Measurements from ENCODE around the gene RAX2. TPM values are rescaled to one million over a fixed set of nuclear protein-coding genes. Genes with fewer than 3 reads are reported as not detected.

Gene RAX2
- total and polyA plus RNA-seq, 7 experiments from 2014 or later, result not detected

DNA sequence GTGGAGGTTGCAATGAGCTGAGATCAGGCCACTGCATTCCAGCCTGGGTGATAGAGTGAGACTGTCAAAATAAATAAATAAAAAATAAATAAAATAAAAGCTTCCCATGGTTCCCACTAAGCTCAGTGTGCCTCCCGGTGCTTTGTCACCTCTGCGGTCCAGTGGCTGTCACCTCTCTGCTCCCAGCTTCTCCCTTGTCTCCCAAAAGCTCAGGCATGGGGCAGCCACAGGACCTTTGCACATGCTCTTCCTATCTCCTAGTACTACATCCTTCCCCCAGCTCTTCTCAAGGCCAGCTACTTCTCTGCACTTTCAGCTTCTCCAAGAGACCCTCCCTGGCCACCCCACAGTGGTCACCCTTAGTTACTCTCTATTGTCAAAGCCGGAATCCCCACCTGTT is 21.8 kb upstream of the RAX2 start:
- CTCF ChIA-PET, result no interaction called here
- no peak overlapping the region for H3K4me3 Mint-ChIP-seq
- H3K27ac Mint-ChIP-seq, result peak overlapping the region in 1 of 9 donors; percentile 2

DNA sequence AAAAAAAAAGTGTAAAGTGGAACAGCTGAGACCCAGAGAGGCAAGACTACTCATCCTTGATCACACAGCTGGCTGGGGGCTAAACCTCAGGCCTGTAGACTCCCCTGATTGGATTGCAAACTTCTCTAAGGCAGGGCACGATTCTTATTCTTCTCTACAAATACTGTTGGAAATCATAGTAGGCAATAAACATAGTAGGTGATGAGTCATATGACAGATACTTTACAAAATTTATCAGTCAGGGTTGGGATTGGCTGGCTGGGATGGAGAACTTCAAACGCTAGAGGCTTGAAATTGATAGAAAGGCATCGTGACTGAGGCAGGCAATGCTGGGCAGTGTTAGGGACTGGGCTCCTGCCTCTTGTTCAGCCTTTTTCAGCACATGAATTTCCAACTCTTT is 20.1 kb upstream of the RAX2 start:
- ChIA-PET CTCF (no interaction called here), POLR2A (no interaction called here)
- Mint-ChIP-seq H3K27ac (peak overlapping the region in 1 of 9 donors; percentile 38), H3K4me3 (no peak overlapping the region), H3K9me3 (peaks cover 0 to 12% (median 6%) of the 10 kb centered on the region in 11 donors), H3K36me3 (peaks cover 5 to 8% (median 6%) of the 10 kb centered on the region in 5 donors), H3K4me1 (peaks cover 0 to 15% (median 3%) of the 10 kb centered on the region in 7 donors), H3K27me3 (peaks cover 0 to 9% (median 0%) of the 10 kb centered on the region in 5 donors)
- Histone ChIP-seq H3K27ac (ENCODE audit: low read depth, low read length) (no peak overlapping the region), H3K27me3 (ENCODE audit: control insufficient read depth in 2 of 2, insufficient read depth in 2 of 2, low read length in 2 of 2) (no peaks in the 10 kb centered on the region), H3K36me3 (ENCODE audit: control insufficient read depth in 2 of 3, insufficient read depth in 3 of 3, low read length in 3 of 3) (no peaks in the 10 kb centered on the region), H3K4me1 (ENCODE audit: control insufficient read depth in 2 of 2, insufficient read depth in 2 of 2, low read length in 2 of 2) (peaks cover 0 to 4% of the 10 kb centered on the region in 2 donors), H3K9me3 (ENCODE audit: control insufficient read depth in 2 of 3, low read length in 3 of 3) (peaks cover 0 to 6% (median 0%) of the 10 kb centered on the region in 3 experiments), H3K4me3 (ENCODE audit: low read length) (no peak overlapping the region)
- intact Hi-C loops (cut with micrococcal nuclease), result no loop called here
- ATAC-seq (no peak), DNase-seq (no peak)

More for the DNA sequence above, 21.8 kb upstream of the RAX2 start:
- Mint-ChIP-seq H3K4me1 (peaks cover 6 to 20% (median 7%) of the 10 kb centered on the region in 7 donors), H3K27me3 (peaks cover 0 to 9% (median 0%) of the 10 kb centered on the region in 5 donors), H3K36me3 (peaks cover 5 to 9% (median 6%) of the 10 kb centered on the region in 5 donors), H3K9me3 (peaks cover 0 to 15% (median 7%) of the 10 kb centered on the region in 11 donors)
- no peaks in the 10 kb centered on the region for H3K36me3 ChIP-seq (ENCODE audit: control insufficient read depth in 2 of 3, insufficient read depth in 3 of 3, low read length in 3 of 3)
- intact Hi-C loops (cut with micrococcal nuclease), result no loop called here
- peaks cover 0 to 16% of the 10 kb centered on the region in 2 donors for H3K4me1 ChIP-seq (ENCODE audit: control insufficient read depth in 2 of 2, insufficient read depth in 2 of 2, low read length in 2 of 2)
- POLR2A ChIA-PET, result no interaction called here
- H3K4me3 ChIP-seq (ENCODE audit: low read length), result no peak overlapping the region
- ATAC-seq (no peak), DNase-seq (no peak)
- H3K27ac ChIP-seq (ENCODE audit: low read depth, low read length), result no peak overlapping the region
- no peaks in the 10 kb centered on the region for H3K27me3 ChIP-seq (ENCODE audit: control insufficient read depth in 2 of 2, insufficient read depth in 2 of 2, low read length in 2 of 2)
- H3K9me3 ChIP-seq (ENCODE audit: control insufficient read depth in 2 of 3, low read length in 3 of 3), result peaks cover 0 to 6% (median 0%) of the 10 kb centered on the region in 3 experiments

DNA sequence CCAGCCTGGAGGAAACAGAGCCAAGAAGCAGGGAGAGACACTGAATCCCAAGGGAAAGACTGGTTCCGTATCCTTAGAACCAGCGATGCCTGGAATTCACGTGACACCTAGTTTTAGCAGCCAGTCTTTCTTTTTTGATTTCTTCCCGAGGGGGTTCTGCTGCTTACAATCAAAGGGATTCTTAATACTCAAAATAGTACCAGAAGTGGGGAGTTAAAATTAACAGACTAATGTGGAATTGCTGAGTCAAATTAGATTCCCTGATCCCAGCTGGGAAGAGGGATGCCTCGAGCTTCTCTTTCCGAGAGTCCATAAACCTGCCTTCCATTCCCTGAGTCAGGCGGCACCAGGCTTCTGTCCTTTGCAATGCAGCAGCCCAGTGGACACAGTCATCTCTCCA is 18.9 kb upstream of the RAX2 start:
- H3K27me3 Mint-ChIP-seq, result peaks cover 0 to 16% (median 0%) of the 10 kb centered on the region in 5 donors
- H3K9me3 Mint-ChIP-seq, result peaks cover 0 to 5% (median 0%) of the 10 kb centered on the region in 11 donors
- intact Hi-C loops (cut with micrococcal nuclease), result no loop called here
- H3K4me1 ChIP-seq (ENCODE audit: control insufficient read depth in 2 of 2, insufficient read depth in 2 of 2, low read length in 2 of 2), result peaks cover 0 to 4% of the 10 kb centered on the region in 2 donors
- peaks cover 0 to 15% (median 3%) of the 10 kb centered on the region in 7 donors for H3K4me1 Mint-ChIP-seq
- DNase-seq (no peak), ATAC-seq (no peak)
- peak overlapping the region in 1 of 9 donors; percentile 59 for H3K27ac Mint-ChIP-seq
- H3K27me3 ChIP-seq (ENCODE audit: control insufficient read depth in 2 of 2, insufficient read depth in 2 of 2, low read length in 2 of 2), result no peaks in the 10 kb centered on the region
- CTCF ChIA-PET, result no interaction called here
- no peaks in the 10 kb centered on the region for H3K36me3 ChIP-seq (ENCODE audit: control insufficient read depth in 2 of 3, insufficient read depth in 3 of 3, low read length in 3 of 3)
- H3K27ac ChIP-seq (ENCODE audit: low read depth, low read length), result no peak overlapping the region
- POLR2A ChIA-PET, result no interaction called here
- H3K9me3 ChIP-seq (ENCODE audit: control insufficient read depth in 2 of 3, low read length in 3 of 3), result peaks cover 0 to 3% (median 0%) of the 10 kb centered on the region in 3 experiments
- H3K4me3 ChIP-seq (ENCODE audit: low read length), result no peak overlapping the region
- peaks cover 0 to 5% (median 0%) of the 10 kb centered on the region in 5 donors for H3K36me3 Mint-ChIP-seq
- H3K4me3 Mint-ChIP-seq, result no peak overlapping the region

DNA sequence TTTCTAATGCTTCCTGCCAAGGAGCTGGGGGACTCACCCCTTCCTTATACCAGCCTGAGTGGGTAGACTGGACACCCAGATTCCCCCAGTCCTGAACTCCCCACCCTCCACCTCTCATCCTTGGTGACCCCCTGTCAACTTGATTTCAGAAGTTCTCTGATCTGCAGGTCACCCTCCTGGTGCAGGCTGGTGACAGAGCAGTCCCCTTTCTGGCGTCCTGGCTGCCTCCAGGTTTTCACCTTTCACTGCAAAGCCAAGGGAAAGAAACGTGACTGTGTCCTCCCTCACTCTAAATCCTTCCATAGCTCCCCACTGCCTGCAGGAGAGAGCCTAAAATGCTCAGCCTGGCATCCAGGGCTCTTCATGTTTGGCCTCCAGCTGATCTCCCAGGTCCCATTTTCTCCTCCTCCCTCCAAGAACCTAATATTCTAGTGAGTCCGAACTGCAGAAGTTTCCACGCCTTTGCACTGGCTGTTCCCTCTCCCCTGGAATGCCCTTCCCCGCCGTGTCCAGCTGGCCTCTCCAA is 18.2 kb upstream of the RAX2 start:
- Mint-ChIP-seq H3K4me1 (peaks cover 0 to 15% (median 3%) of the 10 kb centered on the region in 7 donors), H3K36me3 (peaks cover 0 to 5% (median 0%) of the 10 kb centered on the region in 5 donors), H3K27me3 (peaks cover 0 to 19% (median 0%) of the 10 kb centered on the region in 5 donors), H3K9me3 (peaks cover 0 to 5% (median 0%) of the 10 kb centered on the region in 11 donors), H3K4me3 (peak overlapping the region in 1 of 10 donors; percentile 10), H3K27ac (peak overlapping the region in 1 of 9 donors; percentile 59)
- Histone ChIP-seq H3K36me3 (ENCODE audit: control insufficient read depth in 2 of 3, insufficient read depth in 3 of 3, low read length in 3 of 3) (no peaks in the 10 kb centered on the region), H3K4me3 (ENCODE audit: low read length) (no peak overlapping the region), H3K4me1 (ENCODE audit: control insufficient read depth in 2 of 2, insufficient read depth in 2 of 2, low read length in 2 of 2) (peaks cover 0 to 4% of the 10 kb centered on the region in 2 donors), H3K27ac (ENCODE audit: low read depth, low read length) (no peak overlapping the region), H3K27me3 (ENCODE audit: control insufficient read depth in 2 of 2, insufficient read depth in 2 of 2, low read length in 2 of 2) (no peaks in the 10 kb centered on the region), H3K9me3 (ENCODE audit: control insufficient read depth in 2 of 3, low read length in 3 of 3) (peaks cover 0 to 3% (median 0%) of the 10 kb centered on the region in 3 experiments)
- intact Hi-C loops (cut with micrococcal nuclease), result no loop called here
- ATAC-seq (no peak), DNase-seq (no peak)
- CTCF ChIA-PET, result no interaction called here
- POLR2A ChIA-PET, result no interaction called here

- Mint-ChIP-seq H3K4me3 (peak overlapping the region in 3 of 10 donors; percentile 14 to 60 (median 32)), H3K27ac (peak overlapping the region in 3 of 9 donors; percentile 21 to 35 (median 29)), H3K27me3 (peaks cover 0 to 25% (median 0%) of the 10 kb centered on the region in 5 donors), H3K9me3 (peaks cover 0 to 5% (median 0%) of the 10 kb centered on the region in 11 donors), H3K36me3 (peaks cover 0 to 5% (median 0%) of the 10 kb centered on the region in 5 donors), H3K4me1 (peaks cover 0 to 23% (median 13%) of the 10 kb centered on the region in 7 donors)
- intact Hi-C loops (cut with micrococcal nuclease), result no loop called here
- H3K27me3 ChIP-seq (ENCODE audit: control insufficient read depth in 2 of 2, insufficient read depth in 2 of 2, low read length in 2 of 2), result no peaks in the 10 kb centered on the region
- ATAC-seq, result peak; percentile 69
- H3K27ac ChIP-seq (ENCODE audit: low read depth, low read length), result no peak overlapping the region
- H3K4me1 ChIP-seq (ENCODE audit: control insufficient read depth in 2 of 2, insufficient read depth in 2 of 2, low read length in 2 of 2), result peaks cover 0 to 4% of the 10 kb centered on the region in 2 donors
- CTCF ChIA-PET, result no interaction called here
- POLR2A ChIA-PET, result interaction anchor here (0.7 to 1.6 kb wide), 2 partner anchors 26 to 1869 kb away, joined by 4 to 5 read pairs; partner anchors contain the start of gene MRPL54
- no peaks in the 10 kb centered on the region for H3K36me3 ChIP-seq (ENCODE audit: control insufficient read depth in 2 of 3, insufficient read depth in 3 of 3, low read length in 3 of 3)
- no peak for DNase-seq
- peaks cover 0 to 3% (median 0%) of the 10 kb centered on the region in 3 experiments for H3K9me3 ChIP-seq (ENCODE audit: control insufficient read depth in 2 of 3, low read length in 3 of 3)
- H3K4me3 ChIP-seq (ENCODE audit: low read length), result no peak overlapping the region
Observed at GRCh38 chr19:3788996-3789778, 17.2 kb upstream of the RAX2 start.

DNA sequence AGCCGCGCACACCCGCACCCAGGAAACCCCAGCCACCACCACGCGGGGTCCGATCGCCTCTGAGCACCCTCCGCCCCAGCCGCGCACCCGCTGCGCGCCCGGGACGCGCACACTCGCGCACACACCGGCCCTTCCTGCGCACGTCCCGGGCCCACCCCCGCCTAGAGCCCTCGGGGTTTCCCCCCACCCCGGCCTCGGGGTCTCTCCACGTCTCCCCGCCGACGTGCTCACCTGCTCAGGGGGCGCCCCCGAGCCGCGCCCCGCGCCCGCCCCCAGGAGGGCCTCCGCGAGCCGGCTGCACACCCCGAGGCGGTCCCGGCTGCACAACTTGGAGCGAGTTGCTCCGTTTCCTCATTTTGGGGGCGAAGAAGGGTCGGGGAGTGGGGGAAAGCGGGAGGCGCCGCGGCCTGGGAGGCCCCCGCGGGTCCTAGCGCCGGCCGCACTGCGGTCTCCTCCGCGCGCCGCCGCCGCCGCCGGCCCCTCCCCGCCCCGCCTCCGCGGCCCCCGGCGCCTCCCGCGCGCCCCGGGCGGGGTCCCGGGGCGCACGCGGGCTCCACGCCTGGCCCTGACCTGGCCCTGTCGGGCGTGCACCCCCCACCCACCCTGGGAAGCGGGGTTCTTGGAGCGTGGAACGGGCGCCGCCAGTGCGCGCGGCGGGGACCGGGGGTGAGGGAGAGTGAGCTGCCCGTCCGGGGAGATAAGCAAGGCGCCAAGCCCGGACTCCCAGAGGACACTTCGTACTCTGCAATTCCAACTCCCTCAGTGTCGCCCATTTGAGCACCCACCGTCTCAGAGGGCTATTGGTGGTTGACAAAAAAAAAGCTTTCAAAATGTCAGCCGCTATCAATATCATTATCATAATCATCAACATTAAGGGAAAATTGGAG is 14.2 kb upstream of the RAX2 start, which contains the start of gene MATK:
Gene MATK (minus strand): TSS at position 444 of the 887 bp plus-strand sequence. CDS start 1,246 bp downstream, outside the sequence.
- ChIA-PET CTCF (interaction anchor here (0.6 kb wide), 1 partner anchor 29 kb away, joined by 6 read pairs; no protein-coding TSS in a partner anchor), POLR2A (no interaction called here)
- no peaks in the 10 kb centered on the region for H3K27me3 ChIP-seq (ENCODE audit: control insufficient read depth in 2 of 2, insufficient read depth in 2 of 2, low read length in 2 of 2)
- peaks cover 0 to 4% of the 10 kb centered on the region in 2 donors for H3K4me1 ChIP-seq (ENCODE audit: control insufficient read depth in 2 of 2, insufficient read depth in 2 of 2, low read length in 2 of 2)
- H3K27me3 Mint-ChIP-seq, result peaks cover 0 to 27% (median 0%) of the 10 kb centered on the region in 5 donors
- H3K27ac ChIP-seq (ENCODE audit: low read depth, low read length), result no peak within 1 kb of the TSS
- H3K4me3 ChIP-seq (ENCODE audit: low read length), result peak within 1 kb of the TSS; percentile 63
- ATAC-seq (peak; percentile 44), DNase-seq (peak in 3 of 9 donors; percentile 21 to 54 (median 27))
- peaks cover 0 to 4% (median 0%) of the 10 kb centered on the region in 3 experiments for H3K36me3 ChIP-seq (ENCODE audit: control insufficient read depth in 2 of 3, insufficient read depth in 3 of 3, low read length in 3 of 3)
- H3K9me3 Mint-ChIP-seq, result peaks cover 0 to 18% (median 13%) of the 10 kb centered on the region in 11 donors
- peaks cover 9 to 21% (median 17%) of the 10 kb centered on the region in 5 donors for H3K36me3 Mint-ChIP-seq
- H3K27ac Mint-ChIP-seq, result peak within 1 kb of the TSS in 2 of 9 donors; percentile 23 to 50
- intact Hi-C loops (cut with micrococcal nuclease), result no loop called here
- peak within 1 kb of the TSS; percentile 74 to 88 (median 82) for H3K4me3 Mint-ChIP-seq
- peaks cover 0 to 22% (median 12%) of the 10 kb centered on the region in 7 donors for H3K4me1 Mint-ChIP-seq
- H3K9me3 ChIP-seq (ENCODE audit: control insufficient read depth in 2 of 3, low read length in 3 of 3), result peaks cover 0 to 21% (median 11%) of the 10 kb centered on the region in 3 experiments

All from naive thymus-derived CD4-positive, alpha-beta T cell (primary cell).